ENCODE measurements around the gene FBXL15. TPM values are rescaled to one million over a fixed set of nuclear protein-coding genes. Genes with fewer than 3 reads are reported as not detected.

FBXL15 gene
- total and polyA plus RNA-seq, 2 of the 13 experiments (the other 11 are each of a cell fraction or from before 2014, with no cell fraction given), result 4.3 to 8.3 TPM

GRCh38 chr10:102449321-102450123 is 28.9 kb downstream of the FBXL15 start (continued):
- no peak for TF ChIP-seq TERF1 (CRISPR knock-in tag; IDR thresholded peaks at IDR 0.05)
- TF ChIP-seq PHF8 (CRISPR knock-in tag; IDR thresholded peaks at IDR 0.05), result 0 out of 2 replicates have a peak, but pooled peaks have one; percentile 31
- no peak for TF ChIP-seq HNRNPL (IDR thresholded peaks at IDR 0.05; ENCODE audit: low read depth, low read length)
- peak; percentile 50; the same call in 1 of the 2 replicates for TF ChIP-seq POLR2G (IDR thresholded peaks at IDR 0.05; ENCODE audit: low read depth, low read length)
- no peak for TF ChIP-seq ARID4A (CRISPR knock-in tag; IDR thresholded peaks at IDR 0.05; ENCODE audit: borderline replicate concordance)
- TF ChIP-seq GABPA (IDR thresholded peaks at IDR 0.05; ENCODE audit: low read depth, low read length), result no peak
- peak; percentile 15; the same call in 1 of the 2 replicates for TF ChIP-seq GABPA (CRISPR knock-in tag; IDR thresholded peaks at IDR 0.05; ENCODE audit: low read depth)
- TF ChIP-seq ZBTB7A (CRISPR knock-in tag; IDR thresholded peaks at IDR 0.05), result peak; percentile 32; the same call in 1 of the 2 replicates
- 0 out of 2 replicates have a peak, but pooled peaks have one; percentile 4 for TF ChIP-seq GATAD2A (CRISPR knock-in tag; IDR thresholded peaks at IDR 0.05)
- TF ChIP-seq ZNF878 (CRISPR knock-in tag; IDR thresholded peaks at IDR 0.05), result 0 out of 2 replicates have a peak, but pooled peaks have one; percentile 24
- TF ChIP-seq PCBP2 (optimal IDR thresholded peaks at IDR 0.05; ENCODE audit: low read depth, low read length, poor library complexity, severe bottlenecking), result no peak
- TF ChIP-seq E2F1 (CRISPR knock-in tag; IDR thresholded peaks at IDR 0.05), result 0 out of 2 replicates have a peak, but pooled peaks have one; percentile 33
- TF ChIP-seq ZNF512B (CRISPR knock-in tag; IDR thresholded peaks at IDR 0.05; ENCODE audit: borderline replicate concordance), result no peak
- TF ChIP-seq FOXP4 (CRISPR knock-in tag; IDR thresholded peaks at IDR 0.05), result peak; percentile 22; the same call in 1 of the 2 replicates
- TF ChIP-seq MXI1 (IDR thresholded peaks at IDR 0.05; ENCODE audit: borderline replicate concordance, low read depth, low read length), result peak; percentile 11; the same call in 1 of the 3 replicates
- TF ChIP-seq ZNF605 (CRISPR knock-in tag; IDR thresholded peaks at IDR 0.05), result 0 out of 2 replicates have a peak, but pooled peaks have one; percentile 29
- no peak for TF ChIP-seq KDM4B (CRISPR knock-in tag; IDR thresholded peaks at IDR 0.05)

Measured in HepG2 (cell line).